Retinal pigment epithelial cell (primary cell): ENCODE results near the gene FBXL7.

Experiments used
- DNase-seq: peaks from one replicate; pipeline ENCODE4 v3.0.0-alpha.2; 2010; ENCODE audit warnings: low read depth
- H3K4me3 ChIP-seq: 2 replicates; pipeline ENCODE4 v1.5.1; 2011; ENCODE audit warnings: mild to moderate bottlenecking, low read length, control low read depth, moderate library complexity
- CTCF ChIP-seq: conservative IDR thresholded peaks from 2 replicates; pipeline ENCODE4 v1.5.1; 2011; ENCODE audit warnings: low read depth, low read length, control low read depth, inconsistent platforms

The FBXL7 gene

DNA sequence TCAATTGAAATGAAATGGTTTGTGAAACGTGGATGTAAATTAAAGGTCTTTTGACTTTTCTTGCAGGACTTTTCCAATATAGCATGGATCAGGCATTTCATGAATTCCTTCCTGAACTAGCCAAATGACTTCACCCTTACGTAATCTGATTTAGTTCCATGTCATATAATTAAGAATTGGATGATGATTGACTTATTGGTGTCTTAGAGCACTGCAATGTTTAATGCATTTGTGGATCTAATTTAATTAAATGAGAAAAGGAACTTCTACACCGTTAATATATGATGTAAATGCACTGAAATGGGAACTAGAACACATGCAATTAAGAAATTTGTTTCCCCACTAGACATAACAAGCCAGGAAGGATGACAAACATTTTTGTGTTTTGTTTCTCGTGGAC, 228.8 kb downstream of the FBXL7 start:
- no peak for TF ChIP-seq CTCF
- no peak for DNase-seq
- no peak overlapping the region for H3K4me3 ChIP-seq

GRCh38 chr5:15731699-15732098, 231.7 kb downstream of the FBXL7 start:
- DNase-seq, result no peak
- TF ChIP-seq CTCF, result no peak
- H3K4me3 ChIP-seq, result no peak overlapping the region

DNA sequence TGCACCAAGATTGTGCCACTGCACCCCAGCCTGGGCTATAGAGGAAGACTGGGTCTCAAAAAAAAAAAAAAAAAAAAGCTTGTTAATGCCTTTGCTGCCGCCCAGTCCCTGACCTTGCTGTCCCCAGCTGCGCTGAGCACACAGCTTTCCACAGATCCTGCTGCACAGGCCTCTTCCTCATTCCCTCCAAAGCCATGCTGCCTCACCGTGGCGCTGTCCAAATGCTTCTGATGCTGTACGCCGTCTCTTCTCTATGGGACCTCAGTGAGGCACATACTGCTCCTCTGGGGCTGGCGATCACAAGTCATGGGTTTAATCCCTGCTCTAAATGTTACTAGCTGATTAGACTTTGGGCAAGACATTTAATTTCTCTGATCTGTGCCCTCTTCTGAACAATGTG, 234.1 kb downstream of the FBXL7 start:
- no peak for DNase-seq
- no peak for TF ChIP-seq CTCF
- H3K4me3 ChIP-seq, result no peak overlapping the region

DNA sequence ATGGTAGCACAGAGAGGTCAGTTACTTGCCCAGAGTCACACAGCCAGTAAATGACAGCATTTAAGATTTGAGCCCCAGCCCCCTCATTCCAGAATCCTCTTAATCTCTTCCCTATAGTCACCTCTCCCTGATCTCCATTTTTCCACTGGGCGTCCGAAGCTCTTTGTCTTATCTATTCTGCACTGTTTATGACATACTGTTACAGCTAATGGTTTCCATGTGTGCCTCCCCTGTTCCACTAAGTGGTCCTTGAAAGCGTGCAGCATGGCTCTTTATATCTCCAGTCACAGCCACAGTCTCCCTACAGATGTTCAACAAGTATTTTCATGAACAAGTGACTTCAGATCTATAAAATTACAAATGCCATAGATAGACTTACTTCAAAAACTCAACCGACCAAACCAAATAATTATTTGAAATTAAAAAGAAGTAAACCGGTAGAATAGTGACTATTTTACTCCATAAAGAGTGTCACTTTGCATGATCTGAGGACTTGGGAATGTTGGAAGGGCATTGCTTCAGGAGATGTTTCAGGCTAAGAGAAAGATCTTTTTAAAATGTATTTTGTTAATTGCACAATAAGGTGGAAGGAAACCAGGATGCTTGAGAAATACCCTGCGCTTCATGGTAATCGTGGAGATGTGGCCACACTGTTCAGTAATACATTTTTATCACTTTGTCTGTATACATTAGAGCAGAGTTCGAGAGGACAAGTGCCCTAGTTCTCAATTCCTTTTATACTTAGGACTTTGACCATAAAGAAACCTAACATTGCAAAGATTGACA, 237.2 kb downstream of the FBXL7 start:
- TF ChIP-seq CTCF, result no peak
- DNase-seq, result no peak
- no peak overlapping the region for H3K4me3 ChIP-seq

- no peak overlapping the region for H3K4me3 ChIP-seq
- no peak for DNase-seq
- TF ChIP-seq CTCF, result no peak
Observed at GRCh38 chr5:15737871-15738664, 238.1 kb downstream of the FBXL7 start.

DNA sequence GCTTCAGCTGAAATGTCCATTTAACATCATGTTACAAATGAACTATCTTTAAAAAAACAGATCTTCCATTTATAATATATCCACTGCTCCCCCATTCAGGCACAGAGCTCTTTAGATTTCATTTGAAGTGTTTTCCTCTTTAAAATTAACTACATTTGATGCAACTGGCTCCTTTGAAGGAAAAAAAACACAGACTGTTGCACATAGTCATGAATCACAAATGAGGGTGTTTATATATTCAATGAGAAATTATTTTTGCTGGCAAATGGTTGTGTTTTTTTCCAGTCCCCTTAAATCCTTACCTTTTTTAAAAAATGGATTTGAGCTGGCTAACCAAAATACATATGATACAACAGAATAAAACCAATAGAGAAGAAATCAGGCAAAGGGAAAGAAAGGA, 240.4 kb downstream of the FBXL7 start:
- H3K4me3 ChIP-seq, result no peak overlapping the region
- TF ChIP-seq CTCF, result no peak
- no peak for DNase-seq
